ENCODE data around the gene MAP3K13. TPM values are rescaled to one million over a fixed set of nuclear protein-coding genes. Genes with fewer than 3 reads are reported as not detected.
"Not testable (repeated sequence)": the region's sequence is repeated elsewhere in the genome, so short reads cannot be mapped to it uniquely, and the experiment has no call there.

Gene MAP3K13
- total RNA-seq, 1 donor from 2014 or later, result 26.4 TPM

GRCh38 chr3:185381320-185382058 lies 18.6 kb downstream of the MAP3K13 start:
- no peaks in the 10 kb centered on the region for H3K4me1 Mint-ChIP-seq (ENCODE audit: unreplicated experiment)
- H3K4me3 Mint-ChIP-seq (ENCODE audit: unreplicated experiment), result no peak overlapping the region
- DNase-seq (ENCODE audit: low spot score), result no peak
- H3K9me3 Mint-ChIP-seq (ENCODE audit: unreplicated experiment), result no peaks in the 10 kb centered on the region
- peaks cover 4% of the 10 kb centered on the region for H3K27me3 Mint-ChIP-seq (ENCODE audit: unreplicated experiment)
- TF ChIP-seq CTCF (IDR thresholded peaks at IDR 0.05; ENCODE audit: unreplicated experiment), result no peak
- H3K36me3 Mint-ChIP-seq (ENCODE audit: low read depth, unreplicated experiment), result no peaks in the 10 kb centered on the region
- no peak overlapping the region for H3K27ac Mint-ChIP-seq (ENCODE audit: unreplicated experiment)

GRCh38 chr3:185382154-185382553 lies 19.2 kb downstream of the MAP3K13 start:
- no peak for DNase-seq (ENCODE audit: low spot score)
- Mint-ChIP-seq H3K4me1 (ENCODE audit: unreplicated experiment) (peaks cover 6% of the 10 kb centered on the region), H3K27ac (ENCODE audit: unreplicated experiment) (no peak overlapping the region), H3K27me3 (ENCODE audit: unreplicated experiment) (peaks cover 4% of the 10 kb centered on the region), H3K36me3 (ENCODE audit: low read depth, unreplicated experiment) (no peaks in the 10 kb centered on the region), H3K4me3 (ENCODE audit: unreplicated experiment) (no peak overlapping the region), H3K9me3 (ENCODE audit: unreplicated experiment) (no peaks in the 10 kb centered on the region)
- no peak for TF ChIP-seq CTCF (IDR thresholded peaks at IDR 0.05; ENCODE audit: unreplicated experiment)

- H3K9me3 Mint-ChIP-seq (ENCODE audit: unreplicated experiment); H3K36me3 Mint-ChIP-seq (ENCODE audit: low read depth, unreplicated experiment); DNase-seq (ENCODE audit: low spot score); H3K27me3 Mint-ChIP-seq (ENCODE audit: unreplicated experiment); H3K4me3 Mint-ChIP-seq (ENCODE audit: unreplicated experiment); H3K27ac Mint-ChIP-seq (ENCODE audit: unreplicated experiment): not testable (repeated sequence)
- H3K4me1 Mint-ChIP-seq (ENCODE audit: unreplicated experiment), result peaks cover 11% of the 10 kb centered on the region
Observed at GRCh38 chr3:185386515-185386914, 23.6 kb downstream of the MAP3K13 start.

GRCh38 chr3:185387646-185388045 lies 24.7 kb downstream of the MAP3K13 start:
- H3K9me3 Mint-ChIP-seq (ENCODE audit: unreplicated experiment), result no peaks in the 10 kb centered on the region
- no peak for TF ChIP-seq CTCF (IDR thresholded peaks at IDR 0.05; ENCODE audit: unreplicated experiment)
- H3K4me3 Mint-ChIP-seq (ENCODE audit: unreplicated experiment), result no peak overlapping the region
- H3K4me1 Mint-ChIP-seq (ENCODE audit: unreplicated experiment), result peaks cover 11% of the 10 kb centered on the region
- no peak overlapping the region for H3K27ac Mint-ChIP-seq (ENCODE audit: unreplicated experiment)
- H3K36me3 Mint-ChIP-seq (ENCODE audit: low read depth, unreplicated experiment), result no peaks in the 10 kb centered on the region
- H3K27me3 Mint-ChIP-seq (ENCODE audit: unreplicated experiment), result peaks cover 2% of the 10 kb centered on the region
- no peak for DNase-seq (ENCODE audit: low spot score)

- Mint-ChIP-seq H3K9me3 (ENCODE audit: unreplicated experiment) (no peaks in the 10 kb centered on the region), H3K4me3 (ENCODE audit: unreplicated experiment) (no peak overlapping the region)
- TF ChIP-seq CTCF (IDR thresholded peaks at IDR 0.05; ENCODE audit: unreplicated experiment), result no peak
Observed at GRCh38 chr3:185393055-185393454, 30.1 kb downstream of the MAP3K13 start.

More at GRCh38 chr3:185393055-185393454, 30.1 kb downstream of the MAP3K13 start:
- H3K36me3 Mint-ChIP-seq (ENCODE audit: low read depth, unreplicated experiment), result no peaks in the 10 kb centered on the region
- H3K4me1 Mint-ChIP-seq (ENCODE audit: unreplicated experiment), result peaks cover 3% of the 10 kb centered on the region
- H3K27ac Mint-ChIP-seq (ENCODE audit: unreplicated experiment), result no peak overlapping the region
- no peaks in the 10 kb centered on the region for H3K27me3 Mint-ChIP-seq (ENCODE audit: unreplicated experiment)
- DNase-seq (ENCODE audit: low spot score), result no peak
